ENCODE results near the gene VPS51. TPM values are rescaled to one million over a fixed set of nuclear protein-coding genes. Genes with fewer than 3 reads are reported as not detected.

The VPS51 gene
- total and polyA plus RNA-seq, 10 of the 15 experiments (the other 5 are each of a cell fraction or from before 2014, with no cell fraction given) = 1.5 to 279 (median 53.2) TPM

DNA sequence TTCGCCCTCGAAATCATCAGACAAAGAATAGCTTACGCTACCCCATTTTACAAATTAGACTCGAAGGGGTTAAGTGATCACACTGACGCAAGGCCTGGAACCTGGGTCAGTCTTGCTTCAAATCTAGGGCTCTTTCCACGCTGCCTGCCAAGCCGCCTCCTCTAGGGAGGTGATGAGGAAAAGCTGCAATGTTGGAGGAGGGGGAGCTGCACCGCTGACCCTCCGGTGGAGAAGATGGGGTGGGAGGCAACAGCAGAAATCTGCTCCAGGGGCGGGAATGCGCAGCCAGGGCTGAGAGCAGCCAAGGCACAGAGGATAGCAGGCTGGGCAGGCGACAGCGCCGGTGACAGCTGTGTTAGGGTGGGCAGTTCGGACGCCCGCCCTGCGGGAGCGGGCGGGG lies 37.7 kb downstream of the VPS51 start:
- ChIA-PET SMC1A (ENCODE audit: uncharacterized antibody, unreplicated experiment) (interaction anchor here (2.4 kb wide), 1 partner anchor 10 kb away, joined by 8 read pairs; no protein-coding TSS in a partner anchor), RAD21 (ENCODE audit: unreplicated experiment) (interaction anchor here (0.9 kb wide), 1 partner anchor 48 kb away, joined by 3 read pairs; the partner anchor contains the start of gene CAPN1), POLR2A (interaction anchor here (0.9 to 3.1 kb wide), 6 partner anchors 9 to 354 kb away, joined by 3 to 16 read pairs (median 5); partner anchors contain the start of genes FAU, MRPL49 and TM7SF2), CTCF (interaction anchor here (3.6 to 6.7 kb wide), 2 partner anchors 13 to 22 kb away, joined by 29 to 40 read pairs; partner anchors contain the start of genes FAU, MRPL49 and TM7SF2)
- ATAC-seq (no peak), DNase-seq (ENCODE audit: low read depth, low spot score) (no peak), FAIRE-seq (no peak)
- H2AFZ ChIP-seq (ENCODE audit: control insufficient read depth, low read depth, low read length) = no peak overlapping the region
- peaks cover 21% of the 10 kb centered on the region for H3K4me1 ChIP-seq (ENCODE audit: control insufficient read depth, insufficient read depth, low read length)
- peak overlapping the region; percentile 99 for H3K27ac ChIP-seq (ENCODE audit: control insufficient read depth, insufficient read depth)
- intact Hi-C loops (cut with micrococcal nuclease; ENCODE audit: unreplicated experiment) = loop anchor here (5.0 to 10.0 kb wide), 2 partner anchors 49 to 121 kb away; partner anchors contain the start of gene CAPN1
- H3K4me3 ChIP-seq = peak overlapping the region; percentile 99
- H3K9me3 ChIP-seq (replicated peaks; ENCODE audit: control insufficient read depth, insufficient read depth, low read length) = no peaks in the 10 kb centered on the region
- no peak for TF ChIP-seq STAT3 (IDR thresholded peaks at IDR 0.05; ENCODE audit: low read depth, low read length)
- no peak for TF ChIP-seq CEBPZ (IDR thresholded peaks at IDR 0.05; ENCODE audit: low read depth, low read length)
- no peak for TF ChIP-seq POLR2AphosphoS2 (IDR thresholded peaks at IDR 0.05; ENCODE audit: low read depth, low read length)
- TF ChIP-seq RFX5 (IDR thresholded peaks at IDR 0.05; ENCODE audit: low read depth, low read length) = no peak
- under 1% methylated on average over 20 of the region's 20 CpGs for WGBS (ENCODE audit: insufficient coverage, insufficient replicate concordance, low lambda C conversion rate, missing lambda C conversion rate)
- BruUV-seq (replicated peaks) = no TSS peak
- peak overlapping the region; percentile 96 for H3K9ac ChIP-seq (ENCODE audit: control insufficient read depth, insufficient read depth, low read length)
- peaks cover 15 to 22% of the 10 kb centered on the region in 2 experiments for H3K36me3 ChIP-seq (ENCODE audit: control insufficient read depth in 2 of 2, insufficient read depth in 2 of 2, low read length in 1 of 2)
- in situ Hi-C loops (cut with MboI) = no loop called here
- peak overlapping the region; percentile 98 for H3K4me2 ChIP-seq (ENCODE audit: control insufficient read depth, insufficient read depth)
- H4K20me1 ChIP-seq (ENCODE audit: control insufficient read depth, insufficient read depth) = 0 out of 2 replicates have a peak, but pooled peaks cover 4% of the 10 kb centered on the region
- H3K27me3 ChIP-seq (replicated peaks in 1 of 2; ENCODE audit: control insufficient read depth in 2 of 2, insufficient read depth in 2 of 2, low read length in 1 of 2) = no peaks in the 10 kb centered on the region
- H3K79me2 ChIP-seq (ENCODE audit: control insufficient read depth, insufficient read depth, low read length) = peaks cover 44% of the 10 kb centered on the region

Data from GM12878 (cell line).